Measurements from ENCODE around the gene DAZAP1.
A peak's percentile ranks its signal among the peaks of the same experiment; 100 is the strongest.

The DAZAP1 gene

GRCh38 chr19:1460033-1460995 lies 52.9 kb downstream of the DAZAP1 start:
- DNase-seq: no peak

GRCh38 chr19:1461862-1462261 lies 54.5 kb downstream of the DAZAP1 start:
- DNase-seq: no peak

- DNase-seq: peak; percentile 80
Measured at GRCh38 chr19:1465191-1466016, 58.0 kb downstream of the DAZAP1 start.

GRCh38 chr19:1466018-1466460 lies 58.7 kb downstream of the DAZAP1 start:
- no peak for DNase-seq

GRCh38 chr19:1466461-1467214 lies 59.3 kb downstream of the DAZAP1 start:
- DNase-seq: no peak

- DNase-seq: no peak
Measured at GRCh38 chr19:1467215-1467489, 59.8 kb downstream of the DAZAP1 start.

GRCh38 chr19:1467490-1468273 lies 60.3 kb downstream of the DAZAP1 start:
- DNase-seq: no peak

- no peak for DNase-seq
Measured at GRCh38 chr19:1468274-1468820, 61.0 kb downstream of the DAZAP1 start.

GRCh38 chr19:1468821-1469254 lies 61.5 kb downstream of the DAZAP1 start:
- peak; percentile 71 for DNase-seq

GRCh38 chr19:1469255-1470054 lies 62.1 kb downstream of the DAZAP1 start:
- no peak for DNase-seq

GRCh38 chr19:1470055-1470304 lies 62.6 kb downstream of the DAZAP1 start:
- DNase-seq: no peak

GRCh38 chr19:1470305-1471009 lies 63.1 kb downstream of the DAZAP1 start:
- peak; percentile 55 for DNase-seq

GRCh38 chr19:1471010-1471514 lies 63.7 kb downstream of the DAZAP1 start:
- DNase-seq: peak; percentile 49

GRCh38 chr19:1471515-1472160 lies 64.3 kb downstream of the DAZAP1 start:
- peak; percentile 56 for DNase-seq

GRCh38 chr19:1472231-1473084 lies 65.1 kb downstream of the DAZAP1 start:
- no peak for DNase-seq

- no peak for DNase-seq
Measured at GRCh38 chr19:1473085-1473851, 65.9 kb downstream of the DAZAP1 start.

GRCh38 chr19:1474011-1474764 lies 66.8 kb downstream of the DAZAP1 start:
- DNase-seq: no peak

All from hematopoietic multipotent progenitor cell treated with erythropoietin and hydrocortisone succinate and interleukin-3 and kit ligand, for 4 days (in vitro differentiated cells).